DMS53 treated with DMSO at 0.1 percent for 48 hours (cell line): Measurements from ENCODE around the gene OR51Q1.

Experiments
- DNase-seq: peaks from one replicate; lab custom pipeline; 2025; ENCODE audit not compliant: unreplicated experiment; lab: John Stamatoyannopoulos, UW

Gene OR51Q1, protein sequence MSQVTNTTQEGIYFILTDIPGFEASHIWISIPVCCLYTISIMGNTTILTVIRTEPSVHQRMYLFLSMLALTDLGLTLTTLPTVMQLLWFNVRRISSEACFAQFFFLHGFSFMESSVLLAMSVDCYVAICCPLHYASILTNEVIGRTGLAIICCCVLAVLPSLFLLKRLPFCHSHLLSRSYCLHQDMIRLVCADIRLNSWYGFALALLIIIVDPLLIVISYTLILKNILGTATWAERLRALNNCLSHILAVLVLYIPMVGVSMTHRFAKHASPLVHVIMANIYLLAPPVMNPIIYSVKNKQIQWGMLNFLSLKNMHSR

GRCh38 chr11:5421811-5422210, at the start of gene OR51Q1:
TSS of gene OR51Q1 (plus strand) at chr11:5422111. CDS start at chr11:5422201, 90 bp downstream.
- no peak for DNase-seq

DNA sequence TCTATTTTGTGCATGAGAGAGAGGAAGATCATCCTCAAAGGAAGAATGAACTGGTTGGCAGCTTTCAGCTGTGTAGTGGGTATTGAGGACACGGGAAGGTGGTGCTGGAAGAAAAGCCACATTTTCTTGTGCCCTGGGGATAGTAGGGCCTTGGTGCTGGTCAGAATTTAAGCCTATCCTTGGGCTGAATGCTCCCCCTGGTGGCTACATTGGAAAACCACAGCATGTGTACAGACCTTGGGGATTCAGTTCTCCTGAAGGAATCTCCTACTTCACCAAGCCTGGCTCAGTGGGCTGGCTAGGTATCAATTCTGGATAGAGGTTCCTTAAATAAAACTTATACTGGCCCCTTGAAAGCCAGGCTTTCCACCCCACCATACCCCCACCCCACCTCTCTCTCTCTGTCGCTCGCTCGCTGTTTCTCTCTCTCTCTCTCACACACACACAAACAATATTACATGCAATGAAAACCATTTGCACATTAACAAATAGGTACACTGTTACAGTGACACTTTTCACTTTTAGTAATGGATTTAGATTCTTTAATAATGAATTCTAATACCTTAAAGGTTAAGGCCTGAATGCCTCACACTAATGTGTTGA, 41.1 kb upstream of the OR51Q1 start:
- DNase-seq: peak; percentile 60

GRCh38 chr11:5383576-5383975, 38.3 kb upstream of the OR51Q1 start, which contains the start of gene OR51M1:
TSS of gene OR51M1 (plus strand) at chr11:5383812. CDS start at chr11:5389399, 5,587 bp downstream.
- no peak for DNase-seq

GRCh38 chr11:5384335-5384734, 37.6 kb upstream of the OR51Q1 start:
- no peak for DNase-seq

DNA sequence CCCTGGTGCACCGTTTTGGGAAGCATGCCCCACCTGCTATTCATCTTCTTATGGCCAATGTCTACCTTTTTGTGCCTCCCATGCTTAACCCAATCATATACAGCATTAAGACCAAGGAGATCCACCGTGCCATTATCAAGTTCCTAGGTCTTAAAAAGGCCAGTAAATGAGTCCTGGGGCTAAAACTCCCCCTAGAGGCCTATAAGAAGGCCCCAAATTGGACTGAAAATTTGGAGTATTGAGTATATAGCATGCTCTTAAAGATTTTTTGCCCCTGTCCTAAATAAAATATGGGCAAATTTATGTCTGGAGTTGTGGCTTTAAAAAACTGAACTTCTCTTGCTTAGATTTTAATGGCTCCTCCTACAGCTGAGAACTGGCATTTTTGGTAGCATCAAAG, 31.7 kb upstream of the OR51Q1 start:
- no peak for DNase-seq

DNA sequence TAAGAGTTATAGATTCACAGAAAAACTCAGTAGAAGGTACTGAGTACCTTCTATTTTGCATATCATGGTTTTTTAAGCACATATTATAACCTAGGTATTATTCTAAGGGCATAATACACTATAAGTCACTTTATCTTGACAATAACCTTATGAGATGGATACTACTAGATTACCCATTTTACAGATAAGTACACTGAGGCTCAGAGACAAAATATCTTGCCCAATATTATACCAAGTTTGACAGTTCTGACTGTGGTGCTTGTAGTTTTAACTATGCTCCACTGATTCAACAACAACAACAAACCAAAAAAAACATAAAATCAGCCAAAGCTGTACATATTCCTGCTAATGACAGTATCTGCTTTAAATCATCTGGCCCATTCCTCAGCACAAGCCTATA, 27.8 kb upstream of the OR51Q1 start:
- DNase-seq: no peak

GRCh38 chr11:5398936-5399335, 23.0 kb upstream of the OR51Q1 start:
- DNase-seq: no peak

- no peak for DNase-seq
Measured at GRCh38 chr11:5405173-5405572, 16.7 kb upstream of the OR51Q1 start.

DNA sequence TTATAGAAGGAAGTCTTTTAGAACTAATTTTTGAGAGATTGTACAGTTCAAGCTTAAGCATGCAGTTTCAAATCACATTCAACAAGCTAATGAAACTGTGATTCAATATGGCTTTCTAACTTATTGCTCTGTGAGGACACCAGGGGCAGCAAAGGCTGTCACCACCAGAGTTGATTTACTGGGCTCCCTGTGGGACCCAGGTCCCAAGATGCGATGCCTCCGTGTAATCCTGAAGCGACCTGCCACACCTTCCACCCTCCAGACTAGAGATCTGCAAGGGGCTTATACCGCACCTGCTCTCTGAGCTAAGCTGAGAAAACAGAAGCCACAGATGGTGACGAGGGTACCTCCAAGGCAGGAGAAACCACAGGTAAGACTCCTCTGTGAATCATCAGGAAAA, 918 bp upstream of the OR51Q1 start:
- no peak for DNase-seq

DNA sequence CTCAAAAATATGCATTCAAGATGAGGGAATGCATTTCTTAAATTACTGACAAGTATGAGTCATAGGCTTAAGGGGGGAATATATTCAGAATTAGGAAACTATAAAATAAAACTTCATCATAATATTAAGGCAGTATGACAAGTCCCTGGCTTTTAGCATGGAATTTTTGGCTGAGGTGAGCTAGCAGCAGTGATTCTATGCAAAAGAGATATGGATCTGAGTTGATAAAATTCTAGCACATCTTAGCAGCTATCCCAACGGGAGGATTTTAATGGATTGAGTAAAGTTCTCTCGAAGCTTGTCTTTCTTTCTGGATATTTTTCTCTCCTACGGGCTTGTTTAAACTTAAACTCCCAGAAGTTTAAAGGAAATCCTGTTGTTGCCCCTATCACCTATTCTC, 1.2 kb downstream of the OR51Q1 start:
- DNase-seq: no peak

DNA sequence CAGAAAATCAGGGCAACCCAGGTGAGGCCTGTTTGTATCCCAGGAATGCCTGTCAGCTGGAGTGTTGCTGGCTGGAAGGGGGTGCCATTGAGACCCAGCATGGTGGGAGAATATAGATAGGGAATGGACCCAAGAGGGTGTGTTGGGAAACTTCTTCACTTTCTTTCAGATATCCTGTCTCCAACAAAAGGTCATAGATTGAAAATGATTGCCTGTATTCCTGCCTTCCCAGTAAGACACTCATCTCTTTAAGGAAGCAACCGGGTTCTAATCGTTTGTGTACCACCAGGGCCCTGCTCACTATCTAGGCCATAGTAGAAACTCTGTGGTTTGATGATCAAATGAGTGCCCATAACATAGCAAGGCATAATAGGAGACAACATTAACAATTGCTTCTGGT, 19.5 kb downstream of the OR51Q1 start, which contains the start of gene OR51I1:
TSS of gene OR51I1 (minus strand) at position 101 of the 400 bp plus-strand sequence. CDS start at position 101, 0 bp downstream.
- no peak for DNase-seq

- DNase-seq: no peak
Measured at GRCh38 chr11:5443835-5444393, 22.0 kb downstream of the OR51Q1 start.

- DNase-seq: no peak
Measured at GRCh38 chr11:5449023-5449422, 27.1 kb downstream of the OR51Q1 start, which contains the start of gene OR51I2. TSS of gene OR51I2 (plus strand) at chr11:5449323. CDS start at chr11:5453489, 4,166 bp downstream.

DNA sequence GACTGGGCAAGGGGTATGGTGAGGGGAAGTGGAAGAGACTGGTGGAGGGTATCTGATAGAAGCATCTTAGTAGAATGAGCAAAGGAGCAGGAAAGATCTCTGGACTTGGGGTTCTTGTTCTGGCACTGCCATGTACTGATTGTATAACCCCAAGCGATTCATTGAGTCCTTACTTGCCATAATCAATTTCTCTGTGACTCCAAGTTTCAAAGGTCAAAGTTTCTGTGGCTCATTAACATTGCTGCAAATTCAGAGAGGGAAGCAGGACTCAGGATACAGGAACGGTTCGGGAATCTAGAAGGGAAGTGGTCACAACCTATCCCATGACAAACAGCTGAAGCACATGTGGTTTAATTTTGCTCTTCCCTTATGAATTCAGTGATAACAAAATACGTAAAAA, 27.5 kb downstream of the OR51Q1 start:
- DNase-seq: no peak

DNA sequence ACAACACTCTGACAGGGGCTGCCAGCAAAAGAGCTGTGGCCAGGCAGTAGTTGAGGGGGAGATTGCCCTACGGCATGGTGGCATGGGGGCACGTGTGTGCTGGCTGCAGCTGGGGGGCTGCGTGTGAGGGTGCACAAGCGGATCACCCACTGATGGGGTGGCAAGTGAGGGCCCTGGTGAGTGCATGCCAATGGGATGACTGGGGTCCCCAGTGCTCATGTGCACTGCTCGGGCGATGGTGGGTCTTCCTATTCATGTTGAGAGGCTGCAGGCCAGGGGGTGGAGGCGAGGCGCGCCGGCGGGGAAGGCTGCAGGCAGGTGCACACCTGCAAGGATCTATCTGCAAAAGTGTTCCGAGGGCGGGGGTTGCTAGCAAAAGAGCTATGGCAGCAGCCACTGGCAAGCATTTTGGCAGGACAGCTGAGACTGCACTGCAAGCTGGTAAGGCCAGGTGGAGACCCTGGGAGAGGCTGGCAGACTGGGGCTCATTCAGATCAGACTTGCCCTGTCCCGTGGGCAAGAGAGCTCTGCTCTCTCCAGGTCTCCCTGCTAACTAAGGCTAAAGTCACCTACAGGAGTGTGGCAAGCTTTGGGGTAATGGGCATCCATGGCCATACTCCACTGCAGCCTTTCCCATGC, 39.2 kb downstream of the OR51Q1 start:
- no peak for DNase-seq

GRCh38 chr11:5467527-5467926, 45.6 kb downstream of the OR51Q1 start:
- DNase-seq: no peak
